ENCODE results near the gene TMEM38A.

TMEM38A gene

GRCh38 chr19:16628984-16629691 lies 31.8 kb upstream of the TMEM38A start:
- TF ChIP-seq SIN3A (IDR thresholded peaks at IDR 0.05; ENCODE audit: borderline replicate concordance, insufficient read depth, low read length), result peak; percentile 96
- TF ChIP-seq TAF1 (IDR thresholded peaks at IDR 0.05; ENCODE audit: borderline replicate concordance, insufficient read depth, low read length), result no peak
- TF ChIP-seq POLR2AphosphoS5 (IDR thresholded peaks at IDR 0.05; ENCODE audit: low read depth, low read length), result 0 out of 2 replicates have a peak, but pooled peaks have one; percentile 46
- no peak for TF ChIP-seq REST (IDR thresholded peaks at IDR 0.05; ENCODE audit: insufficient read depth in 1 of 2, low read depth in 2 of 2, low read length in 2 of 2)

GRCh38 chr19:16631465-16631864 lies 29.5 kb upstream of the TMEM38A start:
- TF ChIP-seq REST (IDR thresholded peaks at IDR 0.05; ENCODE audit: insufficient read depth in 1 of 2, low read depth in 2 of 2, low read length in 2 of 2) (no peak), POLR2AphosphoS5 (IDR thresholded peaks at IDR 0.05; ENCODE audit: low read depth, low read length) (no peak), TAF1 (IDR thresholded peaks at IDR 0.05; ENCODE audit: borderline replicate concordance, insufficient read depth, low read length) (no peak), FOXP2 (optimal IDR thresholded peaks at IDR 0.05; ENCODE audit: borderline replicate concordance, extremely low read depth, extremely low read length, insufficient read depth) (no peak), SIN3A (IDR thresholded peaks at IDR 0.05; ENCODE audit: borderline replicate concordance, insufficient read depth, low read length) (no peak)

DNA sequence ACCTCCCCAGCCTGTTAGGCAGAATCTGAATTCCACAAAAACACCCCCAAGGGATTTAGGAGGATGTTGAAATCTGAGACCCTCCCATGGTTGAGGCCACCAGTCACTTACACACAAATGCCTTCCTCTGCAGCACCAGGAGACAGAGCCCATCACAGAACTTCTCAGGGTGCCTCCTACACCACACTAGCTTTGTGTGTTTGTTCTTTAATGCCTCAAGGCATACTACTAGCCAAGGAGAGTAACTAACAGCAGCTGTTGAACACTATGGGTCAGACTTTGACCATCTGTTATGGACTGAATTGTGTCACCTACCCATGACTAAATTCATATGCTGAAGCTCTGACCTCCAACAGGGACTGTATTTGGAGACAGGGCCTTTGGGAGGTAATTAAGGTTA lies 23.4 kb upstream of the TMEM38A start:
- no peak for TF ChIP-seq REST (IDR thresholded peaks at IDR 0.05; ENCODE audit: insufficient read depth in 1 of 2, low read depth in 2 of 2, low read length in 2 of 2)
- no peak for TF ChIP-seq FOXP2 (optimal IDR thresholded peaks at IDR 0.05; ENCODE audit: borderline replicate concordance, extremely low read depth, extremely low read length, insufficient read depth)
- TF ChIP-seq TAF1 (IDR thresholded peaks at IDR 0.05; ENCODE audit: borderline replicate concordance, insufficient read depth, low read length), result no peak
- TF ChIP-seq SIN3A (IDR thresholded peaks at IDR 0.05; ENCODE audit: borderline replicate concordance, insufficient read depth, low read length), result no peak
- no peak for TF ChIP-seq POLR2AphosphoS5 (IDR thresholded peaks at IDR 0.05; ENCODE audit: low read depth, low read length)

DNA sequence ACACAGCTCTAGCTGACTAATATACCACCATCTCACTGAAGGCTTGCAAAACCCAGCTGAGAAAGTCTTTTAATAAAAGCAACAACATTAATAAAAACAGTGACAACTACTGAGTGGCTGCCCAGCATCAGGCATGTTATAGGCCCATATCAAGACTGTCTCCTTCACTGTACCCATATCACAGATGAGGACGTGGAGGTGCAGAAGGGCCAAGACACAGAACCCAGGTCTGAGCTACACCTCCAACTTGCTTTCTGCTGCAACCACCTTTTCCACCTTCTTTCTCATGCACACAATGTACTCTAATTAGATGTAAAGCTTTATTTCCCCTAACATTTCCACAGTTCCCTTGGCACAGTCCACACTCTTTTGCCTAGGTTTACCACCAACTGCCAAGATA lies 22.3 kb upstream of the TMEM38A start:
- TF ChIP-seq REST (IDR thresholded peaks at IDR 0.05; ENCODE audit: insufficient read depth in 1 of 2, low read depth in 2 of 2, low read length in 2 of 2), result no peak
- TF ChIP-seq FOXP2 (optimal IDR thresholded peaks at IDR 0.05; ENCODE audit: borderline replicate concordance, extremely low read depth, extremely low read length, insufficient read depth), result no peak
- TF ChIP-seq SIN3A (IDR thresholded peaks at IDR 0.05; ENCODE audit: borderline replicate concordance, insufficient read depth, low read length), result no peak
- no peak for TF ChIP-seq POLR2AphosphoS5 (IDR thresholded peaks at IDR 0.05; ENCODE audit: low read depth, low read length)
- TF ChIP-seq TAF1 (IDR thresholded peaks at IDR 0.05; ENCODE audit: borderline replicate concordance, insufficient read depth, low read length), result no peak

Data from PFSK-1 (cell line).